ENCODE data around the gene RFXAP.

DNA sequence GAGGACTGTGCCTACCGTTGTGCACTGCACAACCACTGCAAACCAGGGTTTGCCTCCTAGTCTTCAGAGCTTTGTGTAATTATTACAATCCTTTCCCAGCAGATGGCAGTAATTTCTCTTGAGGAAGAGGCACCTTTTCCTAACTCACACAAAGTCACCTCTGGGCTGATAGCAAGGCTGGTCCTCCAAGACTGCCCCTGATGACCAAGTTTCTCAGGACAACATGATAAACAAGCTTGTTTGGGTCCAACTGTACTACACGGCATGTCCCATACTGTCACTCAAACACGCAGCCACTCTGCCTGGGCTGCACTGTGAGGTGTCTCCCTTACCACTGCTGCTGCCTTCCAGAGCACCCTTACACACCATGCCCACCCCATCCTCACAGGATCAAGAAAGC is 39.3 kb downstream of the RFXAP start:
- TF ChIP-seq TAF1 (IDR thresholded peaks at IDR 0.05; ENCODE audit: borderline replicate concordance, insufficient read depth, low read length) (no peak), POLR2AphosphoS5 (IDR thresholded peaks at IDR 0.05; ENCODE audit: low read depth, low read length) (no peak), SIN3A (IDR thresholded peaks at IDR 0.05; ENCODE audit: borderline replicate concordance, insufficient read depth, low read length) (no peak)
- TF ChIP-seq, protein P1, sequence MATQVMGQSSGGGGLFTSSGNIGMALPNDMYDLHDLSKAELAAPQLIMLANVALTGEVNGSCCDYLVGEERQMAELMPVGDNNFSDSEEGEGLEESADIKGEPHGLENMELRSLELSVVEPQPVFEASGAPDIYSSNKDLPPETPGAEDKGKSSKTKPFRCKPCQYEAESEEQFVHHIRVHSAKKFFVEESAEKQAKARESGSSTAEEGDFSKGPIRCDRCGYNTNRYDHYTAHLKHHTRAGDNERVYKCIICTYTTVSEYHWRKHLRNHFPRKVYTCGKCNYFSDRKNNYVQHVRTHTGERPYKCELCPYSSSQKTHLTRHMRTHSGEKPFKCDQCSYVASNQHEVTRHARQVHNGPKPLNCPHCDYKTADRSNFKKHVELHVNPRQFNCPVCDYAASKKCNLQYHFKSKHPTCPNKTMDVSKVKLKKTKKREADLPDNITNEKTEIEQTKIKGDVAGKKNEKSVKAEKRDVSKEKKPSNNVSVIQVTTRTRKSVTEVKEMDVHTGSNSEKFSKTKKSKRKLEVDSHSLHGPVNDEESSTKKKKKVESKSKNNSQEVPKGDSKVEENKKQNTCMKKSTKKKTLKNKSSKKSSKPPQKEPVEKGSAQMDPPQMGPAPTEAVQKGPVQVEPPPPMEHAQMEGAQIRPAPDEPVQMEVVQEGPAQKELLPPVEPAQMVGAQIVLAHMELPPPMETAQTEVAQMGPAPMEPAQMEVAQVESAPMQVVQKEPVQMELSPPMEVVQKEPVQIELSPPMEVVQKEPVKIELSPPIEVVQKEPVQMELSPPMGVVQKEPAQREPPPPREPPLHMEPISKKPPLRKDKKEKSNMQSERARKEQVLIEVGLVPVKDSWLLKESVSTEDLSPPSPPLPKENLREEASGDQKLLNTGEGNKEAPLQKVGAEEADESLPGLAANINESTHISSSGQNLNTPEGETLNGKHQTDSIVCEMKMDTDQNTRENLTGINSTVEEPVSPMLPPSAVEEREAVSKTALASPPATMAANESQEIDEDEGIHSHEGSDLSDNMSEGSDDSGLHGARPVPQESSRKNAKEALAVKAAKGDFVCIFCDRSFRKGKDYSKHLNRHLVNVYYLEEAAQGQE (IDR thresholded peaks at IDR 0.05; ENCODE audit: insufficient read depth in 1 of 2, low read depth in 2 of 2, low read length in 2 of 2) = no peak
